HEK293 (cell line): ENCODE measurements around the gene POC5.

Source experiments
- HOXA7 ChIP-seq: sonication (generic); formaldehyde crosslinking; IDR thresholded peaks from 2 replicates; pipeline ENCODE4 v1.8.1; 2022; ENCODE audit warnings: missing genetic modification reagents, borderline replicate concordance
- HOXC10 ChIP-seq: sonication (generic); formaldehyde crosslinking; IDR thresholded peaks from 2 replicates; pipeline ENCODE4 v1.8.1; 2023; ENCODE audit warnings: mild to moderate bottlenecking, missing genetic modification reagents
- KLF10 ChIP-seq: fragments of 450-650 bp; IDR thresholded peaks from 2 replicates; pipeline ENCODE4 v1.5.1; 2018; ENCODE audit warnings: missing biosample characterization, mild to moderate bottlenecking, missing genetic modification characterization
- KLF17 ChIP-seq: fragments of 450-650 bp; formaldehyde crosslinking; IDR thresholded peaks from 2 replicates; pipeline ENCODE4 v1.5.1; 2016; ENCODE audit warnings: missing biosample characterization, missing genetic modification characterization
- TCF7L2 ChIP-seq: IDR thresholded peaks from 2 replicates; pipeline ENCODE4 v1.6.1; 2011; ENCODE audit warnings: low read depth, mild to moderate bottlenecking, inconsistent platforms, low read length, moderate library complexity, borderline replicate concordance
- ZEB2 ChIP-seq: fragments of 450-650 bp; formaldehyde crosslinking; IDR thresholded peaks from 2 replicates; pipeline ENCODE4 v1.5.1; 2016; ENCODE audit warnings: missing biosample characterization, missing genetic modification characterization
- ZNF155 ChIP-seq: fragments of 450-650 bp; formaldehyde crosslinking; IDR thresholded peaks from 2 replicates; pipeline ENCODE4 v1.5.1; 2016; ENCODE audit warnings: missing biosample characterization, missing genetic modification characterization
- ZNF157 ChIP-seq: fragments of 450-650 bp; formaldehyde crosslinking; IDR thresholded peaks from 2 replicates; pipeline ENCODE4 v1.5.1; 2016; ENCODE audit warnings: missing biosample characterization, missing genetic modification characterization
- ZNF280C ChIP-seq: fragments of 450-650 bp; formaldehyde crosslinking; IDR thresholded peaks from 2 replicates; pipeline ENCODE4 v1.5.1; 2016; ENCODE audit warnings: missing biosample characterization, missing genetic modification characterization
- ZNF311 ChIP-seq: fragments of 450-650 bp; formaldehyde crosslinking; IDR thresholded peaks from 2 replicates; pipeline ENCODE4 v1.5.1; 2017; ENCODE audit warnings: missing biosample characterization, missing genetic modification characterization, borderline replicate concordance
- ZNF335 ChIP-seq: fragments of 450-650 bp; formaldehyde crosslinking; conservative IDR thresholded peaks from 2 replicates; pipeline ENCODE4 v1.5.1; 2016; ENCODE audit warnings: missing biosample characterization, missing genetic modification characterization
- ZNF391 ChIP-seq: fragments of 450-650 bp; formaldehyde crosslinking; IDR thresholded peaks from 2 replicates; pipeline ENCODE4 v1.5.1; 2016; ENCODE audit warnings: low read depth, missing biosample characterization, missing genetic modification characterization, borderline replicate concordance
- ZNF404 ChIP-seq: fragments of 450-650 bp; formaldehyde crosslinking; IDR thresholded peaks from 2 replicates; pipeline ENCODE4 v1.5.1; 2017; ENCODE audit warnings: missing biosample characterization, missing genetic modification characterization
- ZNF433 ChIP-seq: fragments of 450-650 bp; formaldehyde crosslinking; IDR thresholded peaks from 2 replicates; pipeline ENCODE4 v1.5.1; 2016; ENCODE audit warnings: missing biosample characterization, missing genetic modification characterization, low read depth
- ZNF48 ChIP-seq: fragments of 450-650 bp; formaldehyde crosslinking; IDR thresholded peaks from 2 replicates; pipeline ENCODE4 v1.5.1; 2016; ENCODE audit warnings: missing biosample characterization, missing genetic modification characterization
- ZNF529 ChIP-seq: fragments of 450-650 bp; formaldehyde crosslinking; IDR thresholded peaks from 2 replicates; pipeline ENCODE4 v1.5.1; 2017; ENCODE audit warnings: missing genetic modification characterization, missing biosample characterization; ENCODE audit not compliant: insufficient replicate concordance
- ZNF555 ChIP-seq: fragments of 450-650 bp; formaldehyde crosslinking; conservative IDR thresholded peaks from 2 replicates; pipeline ENCODE4 v1.5.1; 2017; ENCODE audit warnings: missing biosample characterization, mild to moderate bottlenecking, missing genetic modification characterization, inconsistent platforms
- ZNF626 ChIP-seq: fragments of 450-650 bp; sonication (Bioruptor Pico); formaldehyde crosslinking; IDR thresholded peaks from 2 replicates; pipeline ENCODE4 v1.5.1; 2018; ENCODE audit warnings: missing biosample characterization, missing genetic modification characterization, inconsistent platforms
- ZNF658 ChIP-seq: fragments of 450-650 bp; formaldehyde crosslinking; IDR thresholded peaks from 2 replicates; pipeline ENCODE4; 2016; ENCODE audit warnings: missing biosample characterization, missing genetic modification characterization
- ZNF776 ChIP-seq: fragments of 450-650 bp; formaldehyde crosslinking; IDR thresholded peaks from 2 replicates; pipeline ENCODE4 v1.5.0; 2017; ENCODE audit warnings: missing biosample characterization, missing genetic modification characterization, borderline replicate concordance
- ZNF792 ChIP-seq: fragments of 450-650 bp; formaldehyde crosslinking; IDR thresholded peaks from 2 replicates; pipeline ENCODE4 v1.5.1; 2016; ENCODE audit warnings: missing biosample characterization, missing genetic modification characterization
- TF ChIP-seq, protein P1 (sequence below): fragments of 450-650 bp; formaldehyde crosslinking; IDR thresholded peaks from 2 replicates; pipeline ENCODE4 v1.5.1; 2016; ENCODE audit warnings: missing biosample characterization, missing genetic modification characterization
- TF ChIP-seq, protein P2 (sequence below): fragments of 450-650 bp; formaldehyde crosslinking; IDR thresholded peaks from 2 replicates; pipeline ENCODE4; 2016; ENCODE audit warnings: missing biosample characterization, missing genetic modification characterization
- TF ChIP-seq, protein P3 (sequence below): IDR thresholded peaks from 2 replicates; pipeline ENCODE4 v1.6.1; 2011; ENCODE audit warnings: mild to moderate bottlenecking, low read depth, low read length, borderline replicate concordance
- TF ChIP-seq, protein P4 (sequence below): fragments of 450-650 bp; formaldehyde crosslinking; IDR thresholded peaks from 2 replicates; pipeline ENCODE4 v1.5.1; 2016; ENCODE audit warnings: missing biosample characterization, missing genetic modification characterization
- TF ChIP-seq, protein P5 (sequence below): fragments of 450-650 bp; formaldehyde crosslinking; IDR thresholded peaks from 2 replicates; pipeline ENCODE4 v1.5.1; 2017; ENCODE audit warnings: missing biosample characterization, missing genetic modification characterization
- TF ChIP-seq, protein P6 (sequence below): fragments of 450-650 bp; formaldehyde crosslinking; IDR thresholded peaks from 2 replicates; pipeline ENCODE4 v1.5.1; 2016; ENCODE audit warnings: missing biosample characterization, missing genetic modification characterization

Gene POC5

DNA sequence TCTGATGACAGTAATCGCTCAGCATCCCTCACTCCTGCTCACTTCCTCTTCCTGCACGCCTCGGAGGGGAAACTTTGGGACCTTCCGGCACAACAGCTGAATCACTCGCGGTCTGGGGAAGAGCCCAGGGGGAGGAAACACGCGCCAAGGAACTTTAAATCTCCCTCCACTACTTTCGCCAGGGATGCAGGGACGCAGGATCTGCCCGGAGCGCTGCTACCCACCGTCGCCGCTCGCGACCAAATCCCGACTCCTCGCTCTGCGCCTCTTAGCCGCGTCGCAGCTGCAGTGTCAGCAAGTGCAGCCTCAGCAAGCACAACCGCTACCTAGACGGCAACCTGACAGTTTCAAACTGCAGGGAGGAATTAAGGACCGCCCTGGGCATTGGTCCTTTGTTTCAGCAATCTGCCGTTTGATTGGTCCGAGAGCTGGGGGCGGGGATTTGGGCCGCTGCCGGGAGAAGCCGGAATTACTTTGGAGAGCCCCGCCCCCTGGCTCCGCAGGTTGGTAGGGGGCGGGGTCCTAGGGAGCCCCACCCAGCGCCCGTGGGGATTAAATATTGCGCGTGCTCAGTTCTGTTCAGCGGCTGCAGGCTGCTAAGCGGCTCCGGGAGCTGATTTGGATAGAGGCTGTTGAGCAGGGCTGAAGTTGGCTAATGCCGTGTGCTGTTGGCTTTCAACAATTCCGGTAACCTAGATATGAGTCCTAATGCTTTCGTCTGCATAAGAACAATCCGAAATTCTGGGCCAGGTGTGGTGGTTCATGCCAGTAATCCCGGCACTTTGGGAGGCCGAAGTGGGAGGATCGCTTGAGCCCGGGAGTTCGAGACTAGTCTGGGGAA is at the start of gene POC5 (continued):
- TF ChIP-seq, protein P1, sequence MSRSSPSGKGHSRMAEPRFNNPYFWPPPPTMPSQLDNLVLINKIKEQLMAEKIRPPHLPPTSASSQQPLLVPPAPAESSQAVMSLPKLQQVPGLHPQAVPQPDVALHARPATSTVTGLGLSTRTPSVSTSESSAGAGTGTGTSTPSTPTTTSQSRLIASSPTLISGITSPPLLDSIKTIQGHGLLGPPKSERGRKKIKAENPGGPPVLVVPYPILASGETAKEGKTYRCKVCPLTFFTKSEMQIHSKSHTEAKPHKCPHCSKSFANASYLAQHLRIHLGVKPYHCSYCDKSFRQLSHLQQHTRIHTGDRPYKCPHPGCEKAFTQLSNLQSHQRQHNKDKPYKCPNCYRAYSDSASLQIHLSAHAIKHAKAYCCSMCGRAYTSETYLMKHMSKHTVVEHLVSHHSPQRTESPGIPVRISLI (tag by site-specific recombination) = no peak
- TF ChIP-seq ZNF433 (tag by site-specific recombination) = no peak
- TF ChIP-seq ZNF529 (tag by site-specific recombination) = no peak
- no peak for TF ChIP-seq ZNF776 (tag by site-specific recombination)
- peak; percentile 86; the same call in 1 of the 2 replicates for TF ChIP-seq ZNF391 (tag by site-specific recombination)
- TF ChIP-seq, protein P2, sequence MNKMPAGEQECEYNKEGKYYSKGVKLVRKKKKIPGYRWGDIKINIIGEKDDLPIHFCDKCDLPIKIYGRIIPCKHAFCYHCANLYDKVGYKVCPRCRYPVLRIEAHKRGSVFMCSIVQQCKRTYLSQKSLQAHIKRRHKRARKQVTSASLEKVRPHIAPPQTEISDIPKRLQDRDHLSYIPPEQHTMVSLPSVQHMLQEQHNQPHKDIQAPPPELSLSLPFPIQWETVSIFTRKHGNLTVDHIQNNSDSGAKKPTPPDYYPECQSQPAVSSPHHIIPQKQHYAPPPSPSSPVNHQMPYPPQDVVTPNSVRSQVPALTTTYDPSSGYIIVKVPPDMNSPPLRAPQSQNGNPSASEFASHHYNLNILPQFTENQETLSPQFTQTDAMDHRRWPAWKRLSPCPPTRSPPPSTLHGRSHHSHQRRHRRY (tag by site-specific recombination) = no peak
- TF ChIP-seq ZNF792 (tag by site-specific recombination) = no peak
- no peak for TF ChIP-seq ZNF626
- TF ChIP-seq ZNF404 (tag by site-specific recombination) = no peak
- TF ChIP-seq ZNF155 (tag by site-specific recombination) = no peak
- no peak for TF ChIP-seq ZNF280C (tag by site-specific recombination)
- TF ChIP-seq KLF10 (tag by site-specific recombination) = peak; percentile 78
- TF ChIP-seq, protein P3, sequence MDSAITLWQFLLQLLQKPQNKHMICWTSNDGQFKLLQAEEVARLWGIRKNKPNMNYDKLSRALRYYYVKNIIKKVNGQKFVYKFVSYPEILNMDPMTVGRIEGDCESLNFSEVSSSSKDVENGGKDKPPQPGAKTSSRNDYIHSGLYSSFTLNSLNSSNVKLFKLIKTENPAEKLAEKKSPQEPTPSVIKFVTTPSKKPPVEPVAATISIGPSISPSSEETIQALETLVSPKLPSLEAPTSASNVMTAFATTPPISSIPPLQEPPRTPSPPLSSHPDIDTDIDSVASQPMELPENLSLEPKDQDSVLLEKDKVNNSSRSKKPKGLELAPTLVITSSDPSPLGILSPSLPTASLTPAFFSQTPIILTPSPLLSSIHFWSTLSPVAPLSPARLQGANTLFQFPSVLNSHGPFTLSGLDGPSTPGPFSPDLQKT = no peak
- TF ChIP-seq KLF17 (tag by site-specific recombination) = peak; percentile 75
- TF ChIP-seq ZNF311 (tag by site-specific recombination) = no peak
- no peak for TF ChIP-seq ZNF658 (tag by site-specific recombination)
- TF ChIP-seq, protein P4, sequence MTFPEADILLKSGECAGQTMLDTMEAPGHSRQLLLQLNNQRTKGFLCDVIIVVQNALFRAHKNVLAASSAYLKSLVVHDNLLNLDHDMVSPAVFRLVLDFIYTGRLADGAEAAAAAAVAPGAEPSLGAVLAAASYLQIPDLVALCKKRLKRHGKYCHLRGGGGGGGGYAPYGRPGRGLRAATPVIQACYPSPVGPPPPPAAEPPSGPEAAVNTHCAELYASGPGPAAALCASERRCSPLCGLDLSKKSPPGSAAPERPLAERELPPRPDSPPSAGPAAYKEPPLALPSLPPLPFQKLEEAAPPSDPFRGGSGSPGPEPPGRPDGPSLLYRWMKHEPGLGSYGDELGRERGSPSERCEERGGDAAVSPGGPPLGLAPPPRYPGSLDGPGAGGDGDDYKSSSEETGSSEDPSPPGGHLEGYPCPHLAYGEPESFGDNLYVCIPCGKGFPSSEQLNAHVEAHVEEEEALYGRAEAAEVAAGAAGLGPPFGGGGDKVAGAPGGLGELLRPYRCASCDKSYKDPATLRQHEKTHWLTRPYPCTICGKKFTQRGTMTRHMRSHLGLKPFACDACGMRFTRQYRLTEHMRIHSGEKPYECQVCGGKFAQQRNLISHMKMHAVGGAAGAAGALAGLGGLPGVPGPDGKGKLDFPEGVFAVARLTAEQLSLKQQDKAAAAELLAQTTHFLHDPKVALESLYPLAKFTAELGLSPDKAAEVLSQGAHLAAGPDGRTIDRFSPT (tag by site-specific recombination) = no peak
- peak; percentile 80 for TF ChIP-seq ZNF335 (tag by site-specific recombination)
- no peak for TF ChIP-seq ZNF48 (tag by site-specific recombination)
- TF ChIP-seq, protein P5, sequence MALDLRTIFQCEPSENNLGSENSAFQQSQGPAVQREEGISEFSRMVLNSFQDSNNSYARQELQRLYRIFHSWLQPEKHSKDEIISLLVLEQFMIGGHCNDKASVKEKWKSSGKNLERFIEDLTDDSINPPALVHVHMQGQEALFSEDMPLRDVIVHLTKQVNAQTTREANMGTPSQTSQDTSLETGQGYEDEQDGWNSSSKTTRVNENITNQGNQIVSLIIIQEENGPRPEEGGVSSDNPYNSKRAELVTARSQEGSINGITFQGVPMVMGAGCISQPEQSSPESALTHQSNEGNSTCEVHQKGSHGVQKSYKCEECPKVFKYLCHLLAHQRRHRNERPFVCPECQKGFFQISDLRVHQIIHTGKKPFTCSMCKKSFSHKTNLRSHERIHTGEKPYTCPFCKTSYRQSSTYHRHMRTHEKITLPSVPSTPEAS (tag by site-specific recombination) = no peak
- TF ChIP-seq ZNF157 (tag by site-specific recombination) = no peak
- no peak for TF ChIP-seq TCF7L2
- TF ChIP-seq, protein P6, sequence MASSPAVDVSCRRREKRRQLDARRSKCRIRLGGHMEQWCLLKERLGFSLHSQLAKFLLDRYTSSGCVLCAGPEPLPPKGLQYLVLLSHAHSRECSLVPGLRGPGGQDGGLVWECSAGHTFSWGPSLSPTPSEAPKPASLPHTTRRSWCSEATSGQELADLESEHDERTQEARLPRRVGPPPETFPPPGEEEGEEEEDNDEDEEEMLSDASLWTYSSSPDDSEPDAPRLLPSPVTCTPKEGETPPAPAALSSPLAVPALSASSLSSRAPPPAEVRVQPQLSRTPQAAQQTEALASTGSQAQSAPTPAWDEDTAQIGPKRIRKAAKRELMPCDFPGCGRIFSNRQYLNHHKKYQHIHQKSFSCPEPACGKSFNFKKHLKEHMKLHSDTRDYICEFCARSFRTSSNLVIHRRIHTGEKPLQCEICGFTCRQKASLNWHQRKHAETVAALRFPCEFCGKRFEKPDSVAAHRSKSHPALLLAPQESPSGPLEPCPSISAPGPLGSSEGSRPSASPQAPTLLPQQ (tag by site-specific recombination) = no peak; the same call in 1 of the 2 replicates
- peak; percentile 71; the same call in 1 of the 2 replicates for TF ChIP-seq ZEB2
- peak; percentile 56; the same call in 1 of the 2 replicates for TF ChIP-seq HOXC10 (CRISPR knock-in tag)
- TF ChIP-seq ZNF555 = no peak
- TF ChIP-seq HOXA7 (CRISPR knock-in tag) = no peak
